NCI-H187 (cell line): ENCODE results near the gene FAM193B.

ENCODE experiments used
- DNase-seq, 2 experiments: peaks; one replicate each; lab custom pipeline; 2025; lab: John Stamatoyannopoulos, UW

The FAM193B gene

DNA sequence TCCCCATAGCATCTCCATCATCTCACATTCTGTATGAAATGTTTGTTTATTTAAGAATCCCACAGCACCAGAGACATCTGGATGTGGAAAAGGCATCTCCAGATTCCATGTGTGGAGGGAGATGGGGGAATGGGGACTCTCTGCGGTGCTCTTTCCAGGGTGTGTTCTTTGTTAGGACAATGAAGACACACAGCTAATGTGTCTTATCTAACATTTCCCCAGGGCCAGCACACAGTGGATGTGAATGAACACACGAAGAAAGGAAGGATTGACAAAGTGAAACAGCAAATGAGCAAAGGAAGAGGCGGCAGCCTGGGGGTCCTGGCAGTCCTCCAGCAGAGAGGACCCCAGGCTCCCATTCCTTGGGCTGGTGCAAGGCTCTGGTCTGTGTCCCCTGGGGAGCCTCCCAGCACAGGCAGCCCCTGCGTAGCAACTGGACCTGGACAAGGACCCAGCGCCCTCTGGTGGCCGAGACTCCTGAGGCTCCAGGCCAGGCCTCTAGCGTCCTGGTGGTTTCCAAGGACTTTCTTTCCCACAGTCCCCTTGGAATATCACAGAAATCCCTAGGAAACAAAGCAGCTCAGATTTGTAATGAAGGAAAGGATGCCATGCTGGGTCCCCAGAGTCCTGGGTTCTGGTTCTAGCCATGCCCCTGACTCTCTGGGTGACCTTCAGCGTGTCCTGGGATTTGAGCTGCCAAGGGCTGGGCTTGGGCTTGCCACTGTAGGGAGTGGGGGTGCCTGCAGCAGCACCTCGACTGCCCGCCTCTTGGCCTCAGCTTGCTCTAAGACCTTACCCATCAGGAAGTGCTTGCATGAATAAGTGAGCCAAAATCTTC, 53.5 kb downstream of the FAM193B start:
- peak; percentile 60 to 67 for DNase-seq

DNA sequence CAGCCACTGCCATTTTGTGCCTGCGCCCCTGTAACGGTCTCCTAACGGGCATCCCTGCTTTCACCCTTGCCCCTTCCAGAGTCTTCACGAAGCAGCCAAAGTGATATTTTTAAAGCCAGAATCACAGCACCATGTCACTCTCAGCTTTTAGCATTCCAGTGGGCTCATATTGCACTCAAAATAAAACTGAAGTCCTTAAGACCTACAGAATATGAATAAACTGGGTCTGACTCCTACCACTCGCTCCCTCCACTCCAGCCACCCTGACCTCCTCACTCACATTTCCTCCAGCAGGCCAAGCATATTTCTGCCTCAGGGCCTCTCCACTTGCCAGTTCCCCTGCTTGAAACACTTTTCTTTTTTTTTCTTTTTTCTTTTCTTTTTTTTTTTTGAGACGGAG, 54.5 kb downstream of the FAM193B start:
- DNase-seq: no peak

DNA sequence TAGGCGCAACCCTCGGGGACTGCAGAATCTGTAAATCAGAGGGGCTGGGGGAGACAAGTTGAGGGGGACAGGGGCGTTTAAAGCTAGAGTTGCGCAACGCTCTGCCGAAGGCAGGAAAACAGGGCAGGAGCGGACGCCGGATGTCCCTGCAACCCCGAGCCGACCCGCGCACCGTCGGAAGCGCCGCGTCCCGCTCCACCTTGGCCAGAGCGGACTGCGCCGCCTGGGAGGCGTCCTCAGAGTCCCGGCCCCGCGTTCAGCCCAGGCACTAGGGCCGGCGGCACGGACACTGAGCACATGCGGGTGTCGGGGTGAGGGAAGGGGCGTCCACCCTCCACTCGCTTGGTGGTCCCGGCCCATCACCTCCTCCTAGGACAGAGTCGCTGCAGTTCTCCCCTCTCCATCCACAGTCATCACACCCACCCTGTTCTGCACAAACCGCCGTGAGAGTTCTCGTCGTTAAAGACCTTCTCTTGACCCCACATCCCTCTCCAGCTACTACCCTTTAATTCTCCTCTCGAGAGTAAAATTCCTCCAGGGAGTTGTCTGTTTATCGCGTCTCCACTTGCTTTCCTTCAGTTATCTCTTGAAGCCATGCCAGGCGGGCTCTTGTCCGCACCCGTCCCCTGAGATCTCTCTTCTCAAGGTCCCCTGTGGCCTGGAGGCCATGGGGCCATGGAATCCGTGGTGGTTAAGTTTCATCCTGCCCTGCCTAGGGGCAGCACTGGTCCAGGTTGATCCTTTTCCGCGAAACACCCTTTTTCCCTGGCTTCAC, 56.2 kb downstream of the FAM193B start:
- DNase-seq: no peak

DNA sequence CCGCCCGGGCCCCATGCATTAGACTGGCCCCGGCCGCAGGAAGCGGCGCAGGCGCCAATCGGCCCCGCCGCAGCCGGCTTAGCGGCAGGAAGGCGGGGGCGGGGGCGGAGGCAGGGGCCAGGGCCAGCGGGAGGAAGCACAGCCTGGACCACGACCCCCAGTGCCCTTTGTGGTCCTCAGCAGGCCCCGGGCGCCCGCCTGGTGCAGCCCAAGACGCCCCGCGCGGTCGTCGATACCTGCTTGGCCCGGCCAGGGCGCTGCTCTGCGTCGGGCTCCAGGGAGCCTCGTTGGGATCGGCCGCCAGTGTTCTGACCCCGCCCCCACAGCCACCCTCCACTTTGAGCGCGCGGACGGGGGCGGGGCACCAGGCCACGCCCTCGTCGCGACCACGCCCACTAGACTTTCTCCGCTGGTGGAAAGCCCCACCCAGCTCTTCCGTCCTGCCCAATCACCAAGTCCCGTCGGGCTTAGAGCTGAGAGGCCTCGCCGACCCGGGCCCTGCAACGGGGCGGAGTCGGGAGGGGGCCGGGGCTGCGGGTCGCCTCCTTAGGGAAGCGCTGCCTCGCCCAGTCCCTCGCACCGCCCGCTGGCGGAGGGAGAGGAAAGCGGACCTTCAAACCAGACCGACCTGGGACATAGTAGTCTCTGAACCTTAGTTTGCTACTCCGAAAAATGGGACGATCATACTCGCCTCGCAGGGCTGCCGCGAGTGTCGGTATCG, 56.9 kb downstream of the FAM193B start, which contains the start of gene PDLIM7:
Gene PDLIM7 (minus strand): TSS at position 313 of the 721 bp plus-strand sequence. CDS start 1,092 bp downstream, outside the sequence.
- DNase-seq: peak; percentile 81 to 93

DNA sequence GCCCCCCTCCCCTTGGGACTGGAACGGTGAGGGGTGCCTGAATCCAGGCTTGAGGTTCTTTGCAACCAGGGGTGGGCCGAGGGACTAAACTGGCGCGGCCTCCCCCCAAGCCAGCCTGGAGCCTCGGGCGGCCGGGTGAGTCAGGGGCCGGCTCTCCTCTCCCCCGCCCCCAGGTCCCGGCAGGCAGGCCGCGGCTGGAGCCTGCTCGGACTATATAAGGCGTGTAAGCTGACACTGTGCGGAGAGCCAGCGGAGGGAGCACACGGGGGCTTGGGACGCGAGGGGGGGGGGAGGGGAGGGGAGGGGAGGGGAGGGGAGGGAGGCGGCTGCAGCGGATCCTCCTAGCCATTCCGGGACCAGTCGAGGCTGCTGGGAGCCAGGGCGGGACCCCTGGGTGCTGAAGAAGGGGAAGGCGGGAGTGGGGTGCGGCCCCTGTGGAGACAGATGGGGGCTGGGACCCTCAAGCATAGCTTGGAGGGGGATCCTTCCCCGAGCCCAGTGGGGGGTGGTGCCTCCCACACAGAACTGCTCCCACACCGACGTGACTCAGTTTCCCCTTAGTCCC, 57.6 kb downstream of the FAM193B start:
- DNase-seq: peak in 1 of 2 experiments; percentile 59

DNA sequence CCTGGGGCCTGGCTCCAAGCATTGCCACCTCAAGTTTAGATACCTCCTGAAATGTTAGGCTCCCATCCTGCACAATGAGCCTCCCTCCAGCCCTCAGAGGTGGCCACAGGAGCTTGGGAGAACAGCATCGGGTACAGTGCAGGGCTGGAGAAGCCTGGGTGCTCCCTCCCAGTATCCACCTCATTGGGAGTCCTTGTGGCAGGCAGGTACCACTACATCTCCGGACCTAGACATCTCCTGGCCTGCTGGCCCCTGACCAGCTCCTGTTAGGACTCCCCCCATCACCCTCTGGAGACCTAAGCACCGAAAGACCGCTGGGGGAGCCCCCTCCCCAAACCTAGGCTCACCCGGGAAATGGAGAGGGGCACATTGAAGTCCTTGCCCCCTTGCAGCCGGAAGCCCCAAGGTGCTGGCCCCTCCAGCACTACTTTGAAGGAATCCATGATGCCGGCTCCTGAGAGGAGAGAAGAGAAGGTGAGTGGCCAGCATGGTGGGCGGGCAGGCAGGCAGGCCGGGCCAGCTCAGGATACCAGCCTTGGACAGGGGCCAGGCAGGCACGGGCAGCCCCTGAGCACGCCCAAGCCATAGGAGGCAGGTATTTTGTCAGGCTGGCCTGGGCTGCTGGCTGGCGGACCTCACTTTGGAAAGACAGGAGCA, 58.2 kb downstream of the FAM193B start:
- no peak for DNase-seq

DNA sequence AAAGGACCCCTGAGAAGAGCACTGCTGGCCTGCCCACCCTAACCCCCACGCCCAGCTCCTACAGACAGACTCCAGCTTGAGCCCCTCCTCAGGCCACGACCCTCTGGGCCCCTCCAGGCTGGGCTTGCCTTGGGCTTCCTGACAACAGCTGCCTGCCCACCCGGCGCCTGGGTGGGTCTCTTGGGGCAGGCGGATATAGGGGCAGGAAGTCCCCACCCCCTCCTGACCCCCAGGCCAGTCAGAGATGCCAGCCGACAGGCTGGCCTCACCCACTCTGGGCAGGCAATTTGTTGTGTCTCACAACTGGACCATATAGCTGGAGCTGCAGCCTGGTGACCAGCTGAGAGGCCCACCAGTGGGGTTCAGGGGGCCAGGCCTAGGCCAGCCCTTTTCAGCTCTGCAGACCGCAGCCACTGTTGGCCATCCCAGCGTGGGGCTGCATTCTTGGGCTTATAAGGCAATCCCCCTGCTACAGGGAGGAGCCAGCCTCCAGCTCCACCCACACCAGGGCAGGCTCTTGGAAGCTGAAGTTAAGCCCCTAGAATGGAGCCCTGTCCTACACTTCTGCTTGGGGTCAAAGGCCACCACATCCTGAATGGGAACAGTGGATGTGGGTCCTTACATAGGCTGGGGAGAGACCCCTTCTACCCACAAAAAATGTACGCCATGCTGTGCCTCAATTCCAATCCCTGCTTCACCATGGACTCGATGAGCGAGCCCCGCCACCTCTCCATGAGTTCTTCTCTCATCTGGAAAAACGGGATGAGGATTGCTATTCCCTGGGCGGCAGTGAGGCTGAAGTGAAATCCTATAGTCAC, 58.9 kb downstream of the FAM193B start:
- DNase-seq: no peak

DNA sequence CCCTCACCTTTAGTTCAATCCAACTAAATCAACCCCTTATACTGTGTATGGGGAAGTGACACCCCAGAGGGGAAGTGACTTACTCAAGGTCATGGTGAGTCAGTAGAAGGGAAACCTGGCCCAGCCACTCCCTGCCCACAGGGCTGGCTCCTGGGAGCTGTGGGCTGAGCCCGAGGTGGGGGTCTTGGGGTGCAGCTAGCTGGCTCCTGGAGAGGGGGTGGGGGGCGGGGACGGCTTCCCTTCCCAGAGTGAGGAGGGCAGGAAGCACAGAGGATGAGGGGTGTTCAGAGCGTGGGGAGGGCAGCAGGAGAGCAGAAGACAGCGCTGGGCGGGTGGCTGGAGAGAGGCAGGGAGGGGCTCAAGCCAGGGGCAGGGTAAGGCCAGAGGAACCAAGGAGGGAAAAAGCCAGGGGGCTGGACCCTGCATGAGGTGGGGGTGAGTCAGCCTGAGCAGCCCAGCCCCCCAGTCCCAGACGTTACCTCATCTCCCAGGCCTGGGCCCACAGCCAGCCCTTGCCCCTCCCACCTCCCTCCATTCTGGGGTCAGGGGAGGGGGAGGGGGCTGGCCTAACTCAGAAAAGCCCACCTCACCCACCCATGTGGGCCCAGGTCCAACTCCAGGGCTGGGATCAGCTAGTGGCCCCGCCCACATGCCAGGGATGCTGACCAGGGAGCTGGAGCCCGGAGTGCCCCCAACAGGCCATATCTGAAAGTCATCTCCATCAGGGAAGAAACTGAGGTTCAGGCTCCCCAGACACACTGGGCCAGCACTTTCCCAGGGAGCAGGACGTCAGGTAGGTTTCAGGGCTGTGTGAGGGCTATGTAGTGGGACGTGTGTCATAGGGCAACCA, 59.8 kb downstream of the FAM193B start:
- no peak for DNase-seq

DNA sequence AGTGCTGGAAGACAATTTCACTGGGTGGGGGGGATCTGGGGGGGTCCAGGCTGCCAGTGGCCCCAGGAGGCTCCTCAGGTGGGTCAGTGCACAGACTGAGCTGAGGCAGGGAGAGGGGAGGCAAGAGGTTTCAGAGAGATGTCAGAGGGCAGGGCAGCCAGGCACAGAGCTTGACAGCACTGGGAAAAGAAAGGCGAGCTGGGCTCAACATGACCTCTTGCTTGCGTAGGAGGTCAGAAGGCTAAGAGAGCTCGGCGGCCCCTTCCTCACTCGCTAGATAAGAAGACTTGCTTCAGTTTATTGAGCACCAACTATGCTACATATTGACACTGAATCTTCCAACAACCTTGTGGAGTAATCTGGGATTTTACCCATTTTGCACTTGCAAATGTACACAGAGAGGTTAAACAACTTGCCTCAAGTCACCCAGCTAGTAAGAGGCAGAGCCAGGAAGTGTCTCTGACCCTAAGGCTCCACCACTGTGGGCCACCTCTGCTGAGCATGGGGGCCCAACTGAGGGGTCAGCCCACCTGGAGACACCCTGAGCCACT, 60.5 kb downstream of the FAM193B start:
- DNase-seq: no peak

DNA sequence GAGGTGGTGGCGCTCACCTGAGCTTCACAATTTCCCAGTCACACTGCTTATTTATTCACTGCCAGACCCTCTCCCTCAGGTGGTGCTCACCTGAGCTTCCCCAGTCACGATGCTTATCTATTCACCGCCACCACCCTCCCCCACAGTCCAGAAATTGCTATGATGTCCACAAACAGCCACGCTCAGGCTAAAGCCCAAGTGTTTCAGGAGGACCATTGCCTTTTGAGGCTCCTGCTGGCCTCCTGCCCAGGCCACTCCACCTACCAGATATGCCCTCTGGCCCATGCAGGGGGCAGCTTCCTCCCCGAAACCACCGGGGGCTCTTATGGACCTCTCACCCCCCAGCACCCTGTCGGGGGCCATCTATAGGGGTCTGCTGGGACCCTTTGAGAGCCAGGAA, 61.5 kb downstream of the FAM193B start:
- no peak for DNase-seq

DNA sequence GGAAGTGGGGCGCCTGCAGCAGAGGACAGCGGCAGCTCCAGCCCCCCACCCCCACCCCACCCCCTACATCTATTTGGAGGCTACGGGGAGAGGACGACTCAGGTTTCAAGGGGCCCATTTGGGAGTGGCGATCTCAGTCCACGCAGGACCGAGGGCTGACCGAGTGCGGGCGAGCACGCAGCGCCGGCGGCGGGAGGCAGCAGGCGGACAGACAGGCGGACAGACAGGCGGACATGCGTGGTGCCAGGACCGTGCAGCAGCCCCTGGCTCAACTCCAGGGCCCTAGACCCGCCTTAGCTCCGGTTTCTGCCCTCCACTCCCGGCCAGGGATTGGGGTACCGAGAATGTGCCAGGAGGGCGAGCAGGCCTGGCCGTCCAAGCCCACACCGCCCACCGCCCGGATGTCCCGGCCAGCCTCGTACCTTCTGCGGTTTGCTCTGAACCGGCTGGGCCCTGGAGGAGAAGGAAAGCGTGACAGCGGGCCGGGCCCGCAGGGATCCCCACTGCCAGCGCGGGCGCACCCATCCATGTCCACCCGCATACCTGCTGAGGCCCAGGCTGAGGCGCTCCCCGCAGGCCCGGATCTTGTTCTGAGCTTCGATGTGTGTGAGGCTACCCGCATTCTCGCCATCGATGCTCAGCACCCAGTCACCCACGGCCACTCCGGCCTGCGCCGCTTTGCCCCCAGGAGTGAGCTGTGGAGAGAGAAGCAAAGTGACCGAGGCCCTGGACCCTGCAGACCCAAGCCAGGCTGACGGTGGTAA, 62.2 kb downstream of the FAM193B start:
- no peak for DNase-seq

DNA sequence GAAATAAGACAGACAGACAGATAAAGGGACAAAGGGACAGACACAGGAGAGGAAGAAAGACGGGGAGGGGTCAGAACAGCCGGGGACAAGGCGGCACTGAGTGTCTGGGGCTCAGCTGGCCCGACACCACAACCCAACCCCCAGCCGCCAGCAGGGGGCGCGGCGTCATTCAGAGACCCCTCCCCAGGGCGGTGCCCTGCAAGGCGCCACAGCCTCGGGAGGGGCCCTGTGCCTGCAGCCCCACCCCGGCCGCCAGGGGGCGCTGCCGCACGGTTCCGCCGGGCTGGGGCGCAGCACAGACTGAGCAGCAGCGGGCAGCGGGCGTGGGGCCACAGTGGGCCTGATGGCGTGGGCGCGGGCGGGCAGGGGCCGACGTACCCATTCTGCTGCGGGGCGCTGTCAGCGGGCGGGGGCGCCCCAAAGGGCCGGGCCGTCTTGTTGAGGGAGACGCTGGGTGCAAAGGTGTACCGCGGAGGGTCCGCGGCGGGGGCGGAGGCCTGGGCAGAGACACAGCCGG, 62.9 kb downstream of the FAM193B start:
- no peak for DNase-seq

DNA sequence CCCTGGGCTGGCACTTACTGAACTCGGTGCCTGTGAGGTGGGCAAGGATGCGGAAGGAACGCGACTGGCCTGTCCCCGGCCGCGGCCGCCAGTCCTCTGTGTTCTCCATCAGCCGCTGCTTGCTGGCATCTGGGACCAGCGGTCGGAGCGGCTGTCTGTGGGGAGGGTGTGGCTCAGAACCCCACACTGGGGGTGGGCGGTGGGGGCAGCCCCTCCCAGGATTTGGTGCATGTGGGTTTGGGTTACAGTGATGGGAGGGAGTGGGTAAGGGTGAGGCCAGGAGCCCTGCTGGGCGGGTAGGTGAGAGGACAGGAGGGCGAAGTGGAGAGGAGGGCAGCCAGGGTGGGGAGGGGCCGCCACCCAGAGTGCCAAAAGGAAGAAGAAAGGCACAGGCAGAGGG, 63.4 kb downstream of the FAM193B start:
- DNase-seq: no peak

DNA sequence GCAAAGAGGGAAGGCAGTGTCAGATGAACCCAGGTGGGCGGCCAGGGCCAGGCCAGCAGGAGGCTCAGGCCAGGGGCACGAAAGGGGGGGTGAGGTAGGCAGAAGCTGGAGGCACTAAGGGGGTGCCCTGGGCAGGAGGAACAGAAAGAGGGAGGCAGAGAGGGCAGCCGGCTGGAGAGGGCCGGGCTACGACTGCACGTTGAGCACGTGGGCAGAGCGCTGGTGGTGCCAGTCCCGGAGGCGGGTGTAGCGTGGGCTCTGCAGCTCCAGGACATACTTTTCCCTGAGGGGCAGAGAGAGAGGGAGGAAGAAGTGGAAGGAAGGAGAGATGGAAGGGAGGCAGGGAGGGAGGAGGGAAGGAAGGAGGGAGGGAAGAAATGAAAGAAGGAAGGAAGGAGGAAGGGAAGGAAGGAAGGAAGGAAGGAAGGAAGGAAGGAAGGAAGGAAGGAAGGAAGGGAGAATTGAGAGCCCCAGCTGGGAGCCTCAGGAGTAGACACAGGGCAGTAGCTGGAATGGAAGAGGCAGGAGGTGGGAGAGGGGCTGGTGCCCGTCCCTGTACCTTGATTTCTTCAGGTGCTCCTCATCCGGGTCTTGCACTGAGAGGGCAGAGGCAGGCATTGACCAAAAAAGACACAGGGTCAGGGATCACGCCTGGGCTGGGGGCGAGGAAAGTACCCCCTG, 63.9 kb downstream of the FAM193B start:
- DNase-seq: no peak

DNA sequence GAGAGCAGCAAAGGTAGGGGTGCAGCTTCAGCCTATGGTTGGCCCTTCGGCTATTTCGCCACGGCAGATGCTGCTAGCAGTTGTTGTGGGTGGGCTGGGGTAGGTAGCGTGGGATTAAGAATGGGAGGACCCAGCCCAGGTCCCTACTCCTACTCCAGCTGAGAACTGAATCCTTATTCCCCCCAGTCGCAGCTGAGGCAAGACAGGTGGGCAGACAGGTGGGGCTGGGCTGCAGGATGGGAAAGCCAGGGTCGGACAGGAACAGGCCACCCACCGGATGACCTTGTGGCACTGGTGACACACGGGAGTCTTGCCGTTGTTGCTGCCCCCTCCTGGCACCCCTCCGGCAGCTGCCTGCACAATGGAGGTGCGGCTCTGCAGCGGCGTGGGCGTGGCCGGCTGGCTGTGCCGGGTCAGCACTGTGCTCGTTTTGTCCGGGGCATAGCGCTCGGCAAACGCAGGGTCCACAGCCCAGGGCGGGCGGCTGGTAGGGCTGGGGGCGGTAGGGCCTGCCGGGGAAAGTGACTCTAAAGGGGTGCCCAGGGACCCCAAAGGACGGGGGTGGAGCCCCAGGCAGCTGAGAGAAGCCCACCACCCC, 65.1 kb downstream of the FAM193B start:
- no peak for DNase-seq

DNA sequence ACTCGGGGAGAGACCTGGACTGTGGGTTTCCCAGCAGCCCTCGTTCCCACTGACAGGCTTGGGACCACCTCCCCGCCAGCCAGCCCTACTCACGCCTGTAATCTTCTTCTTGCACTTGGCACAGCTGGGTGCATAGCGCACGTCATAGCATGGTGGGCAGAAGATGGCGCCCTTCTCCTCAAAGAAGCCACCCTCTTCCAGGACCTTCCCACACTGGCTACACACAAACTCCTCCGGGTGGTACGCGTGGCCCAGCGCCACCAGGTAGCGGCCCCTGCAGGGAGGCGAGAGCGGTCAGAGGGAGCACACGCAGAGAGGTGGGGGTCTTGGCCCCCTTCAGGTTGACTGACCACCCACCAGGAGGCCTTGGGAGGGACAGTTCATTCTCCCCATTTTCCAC, 66.4 kb downstream of the FAM193B start:
- DNase-seq: no peak

DNA sequence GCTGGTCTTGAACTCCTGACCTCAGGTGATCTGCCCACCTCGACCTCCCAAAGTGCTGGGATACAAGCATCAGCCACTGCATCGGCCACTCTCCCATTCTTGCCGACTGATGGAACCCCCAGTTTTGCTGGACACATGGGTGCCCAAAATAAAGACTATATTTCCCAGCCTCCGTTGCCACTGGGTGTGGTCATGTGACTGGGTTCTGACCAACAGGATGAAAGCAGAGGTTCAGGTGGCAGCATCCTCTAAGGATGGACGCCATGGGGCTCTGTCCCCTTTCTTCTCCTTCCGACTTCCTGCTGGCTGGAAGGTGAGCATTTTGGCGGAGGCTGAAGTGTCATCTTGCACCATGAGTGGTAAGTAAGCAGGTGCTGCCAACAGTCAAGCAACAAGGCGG, 67.2 kb downstream of the FAM193B start:
- no peak for DNase-seq

DNA sequence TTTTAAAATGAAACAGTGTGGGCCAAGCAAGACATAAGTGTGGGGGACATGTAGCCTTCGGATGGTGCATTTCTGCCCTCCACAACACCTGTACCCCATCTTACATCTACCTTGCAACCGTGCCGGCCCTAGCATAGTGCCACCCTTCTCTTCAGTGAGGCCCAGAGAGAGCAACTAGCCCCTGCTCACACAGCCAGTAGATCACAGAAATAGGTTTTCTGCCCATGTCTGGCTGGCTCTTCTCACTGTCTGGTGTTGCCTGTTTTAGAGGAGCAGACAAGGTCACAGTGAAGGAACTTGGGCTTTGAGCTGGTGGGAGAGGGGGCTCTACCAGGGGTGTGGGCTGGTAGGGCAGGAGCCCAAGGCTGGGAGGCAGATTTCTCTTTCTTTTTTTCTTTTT, 68.1 kb downstream of the FAM193B start:
- no peak for DNase-seq
